HT-29 (cell line): Measurements from ENCODE around the gene MARK1. TPM values are rescaled to one million over a fixed set of nuclear protein-coding genes. Genes with fewer than 3 reads are reported as not detected.

Source experiments
- DNase-seq: peaks from one replicate; pipeline ENCODE4 v3.0.0-alpha.2; 2015; ENCODE audit warnings: low spot score
- total RNA-seq: library from RNA; depleted of rRNA; stranded (reverse); fragments of >200 nt; shearing (Covaris generic); gene quantifications from 2 replicates; pipeline ENCODE4 v1.2.3, GENCODE V29; 2014

MARK1 gene
- total RNA-seq, 1 experiment from 2014 or later, result not detected

- peak; percentile 81 for DNase-seq
These were observed 162.5 kb downstream of the MARK1 start, which contains the start of gene C1orf115 for GRCh38 chr1:220690140-220691052. Gene C1orf115, plus strand, starts transcription at chr1:220690363. Its CDS starts 40 bp downstream, at chr1:220690403.

- no peak for DNase-seq
These were observed 163.2 kb downstream of the MARK1 start for GRCh38 chr1:220691053-220691684.

GRCh38 chr1:220692436-220693228, 164.7 kb downstream of the MARK1 start:
- no peak for DNase-seq

GRCh38 chr1:220694866-220695382, 167.0 kb downstream of the MARK1 start:
- no peak for DNase-seq

- DNase-seq, result no peak
These were observed 167.5 kb downstream of the MARK1 start for GRCh38 chr1:220695426-220695825.

GRCh38 chr1:220696226-220696862, 168.4 kb downstream of the MARK1 start:
- DNase-seq, result no peak

GRCh38 chr1:220696863-220697231, 168.9 kb downstream of the MARK1 start:
- no peak for DNase-seq

GRCh38 chr1:220697326-220697725, 169.4 kb downstream of the MARK1 start:
- DNase-seq, result no peak

GRCh38 chr1:220698607-220699016, 170.7 kb downstream of the MARK1 start:
- no peak for DNase-seq

- no peak for DNase-seq
These were observed 171.1 kb downstream of the MARK1 start for GRCh38 chr1:220699044-220699443.

- DNase-seq, result no peak
These were observed 172.7 kb downstream of the MARK1 start for GRCh38 chr1:220700556-220701179.

- no peak for DNase-seq
These were observed 174.0 kb downstream of the MARK1 start for GRCh38 chr1:220701974-220702373.

GRCh38 chr1:220702733-220703270, 174.9 kb downstream of the MARK1 start:
- no peak for DNase-seq

- no peak for DNase-seq
These were observed 175.4 kb downstream of the MARK1 start for GRCh38 chr1:220703305-220703704.

GRCh38 chr1:220705782-220706181, 177.8 kb downstream of the MARK1 start:
- DNase-seq, result no peak

GRCh38 chr1:220706480-220706879, 178.5 kb downstream of the MARK1 start:
- DNase-seq, result no peak

- no peak for DNase-seq
These were observed 179.2 kb downstream of the MARK1 start for GRCh38 chr1:220707160-220707559.

- no peak for DNase-seq
These were observed 180.3 kb downstream of the MARK1 start for GRCh38 chr1:220708244-220708643.

GRCh38 chr1:220708936-220709801, 181.2 kb downstream of the MARK1 start:
- no peak for DNase-seq
